Measurements from ENCODE around the gene GPBAR1.
"Not testable (repeated sequence)": the region's sequence is repeated elsewhere in the genome, so short reads cannot be mapped to it uniquely, and the experiment has no call there.

GPBAR1 gene

DNA sequence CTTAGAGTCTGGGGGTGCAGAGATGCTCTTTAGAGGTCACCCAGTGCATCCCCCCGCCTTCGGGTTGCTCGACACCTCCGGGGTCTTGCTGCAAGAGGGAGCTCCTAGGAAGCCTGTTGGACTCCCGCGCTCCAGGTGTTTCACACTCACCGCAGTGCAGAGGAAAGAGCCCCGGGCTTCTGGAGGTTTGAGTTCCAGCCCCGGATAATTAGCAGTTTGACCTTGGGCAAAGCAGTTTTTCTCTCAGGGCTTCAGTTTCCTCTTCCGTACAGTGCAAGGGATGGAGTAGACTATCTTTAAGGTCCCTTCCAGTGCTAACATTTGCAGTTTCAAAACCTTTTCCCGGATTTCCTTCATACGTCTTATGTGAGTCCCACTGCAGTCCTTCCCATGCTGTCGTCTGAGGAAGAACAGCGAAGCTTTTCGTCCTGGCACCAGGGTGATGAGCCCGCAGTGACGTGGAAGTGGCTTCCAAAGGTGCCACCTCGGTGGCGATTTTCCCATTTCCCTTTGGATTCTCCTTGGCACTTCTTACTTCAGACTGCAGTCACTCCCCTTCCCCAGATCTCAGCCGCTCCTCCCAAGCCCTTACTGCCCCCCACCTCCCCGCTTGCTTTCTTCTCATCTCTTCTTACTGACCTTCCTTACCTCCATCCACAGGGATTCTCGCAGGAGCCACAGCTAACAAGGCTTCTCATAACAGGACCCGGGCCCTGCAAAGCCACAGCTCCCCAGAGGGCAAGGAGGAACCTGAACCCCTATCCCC is 10.1 kb downstream of the GPBAR1 start:
- no peak for DNase-seq

DNA sequence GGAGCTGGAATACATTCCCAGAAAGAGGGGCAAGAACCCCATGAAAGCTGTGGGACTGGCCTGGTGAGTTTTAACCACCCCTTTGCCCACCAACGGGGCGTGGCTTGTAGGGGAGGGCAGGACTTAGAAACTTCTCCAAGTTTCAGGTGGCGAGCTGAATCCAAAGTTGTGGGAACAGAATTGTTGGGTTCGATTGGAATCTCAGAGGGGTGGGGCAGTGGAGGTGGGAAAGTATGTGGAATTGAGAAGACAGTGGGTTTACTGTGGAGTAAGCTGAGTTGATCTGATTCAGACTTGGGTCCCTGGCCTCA is 10.6 kb downstream of the GPBAR1 start:
- no peak for DNase-seq

DNA sequence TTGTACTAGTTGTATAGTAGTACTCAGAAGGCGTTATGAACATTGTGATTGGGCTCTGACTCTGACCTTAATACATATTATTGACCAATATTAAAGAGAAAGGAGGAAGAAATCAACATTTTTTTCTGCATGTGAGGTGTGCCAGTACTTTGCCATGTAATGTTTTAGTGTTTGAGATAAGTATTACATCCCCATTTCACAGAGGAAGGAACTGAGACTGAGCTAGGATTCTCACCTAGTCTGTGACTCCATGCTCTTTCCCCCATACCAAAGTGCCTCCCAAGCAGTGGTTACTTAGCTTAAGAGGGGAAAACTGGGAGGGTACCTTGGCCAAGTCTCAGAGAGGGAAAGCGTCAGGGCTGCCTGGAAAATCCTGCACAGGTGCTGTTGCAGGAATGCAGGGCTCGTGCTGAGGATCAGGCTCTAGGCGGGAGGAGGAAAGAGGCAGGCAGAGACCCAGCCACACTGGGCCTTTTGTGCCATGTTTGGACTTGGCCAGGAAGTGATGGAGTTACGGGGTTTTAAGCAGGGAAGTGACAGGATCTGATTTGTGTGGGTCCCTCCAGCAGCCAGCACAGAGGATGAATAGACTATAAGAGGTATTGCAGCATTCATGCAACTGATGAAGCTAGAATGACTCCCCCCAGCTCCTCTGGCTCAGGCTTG is 11.2 kb downstream of the GPBAR1 start:
- no peak for DNase-seq

DNA sequence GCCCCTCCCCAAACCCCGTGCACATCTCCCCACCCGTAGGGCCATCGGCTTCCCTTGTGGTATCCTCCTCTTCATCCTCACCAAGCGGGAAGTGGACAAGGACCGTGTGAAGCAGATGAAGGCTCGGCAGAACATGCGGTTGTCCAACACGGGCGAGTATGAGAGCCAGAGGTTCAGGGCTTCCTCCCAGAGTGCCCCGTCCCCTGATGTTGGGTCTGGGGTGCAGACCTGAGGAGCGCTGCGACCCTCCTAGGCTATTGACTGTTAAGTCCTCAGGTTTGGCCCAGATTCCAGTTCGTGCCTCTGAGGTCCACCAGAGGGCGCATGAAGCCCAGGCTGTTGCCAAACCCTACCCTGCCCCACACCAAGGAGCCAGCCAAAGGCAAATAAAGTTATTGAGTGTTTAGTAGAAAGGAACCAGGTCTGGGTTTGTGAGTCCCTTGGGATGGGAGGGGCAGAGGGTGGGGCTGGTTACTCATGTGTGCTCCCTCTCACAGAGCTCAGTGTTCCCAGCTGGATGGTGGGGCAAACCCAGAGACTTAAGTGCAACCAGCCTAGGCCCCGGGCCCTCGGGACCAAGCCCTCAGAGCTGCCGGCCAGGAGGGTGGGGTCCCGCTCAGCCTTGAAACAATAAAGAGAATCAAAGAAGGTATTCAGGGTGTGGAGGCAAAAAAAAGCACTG is 11.9 kb downstream of the GPBAR1 start:
- DNase-seq = peak; percentile 80

DNA sequence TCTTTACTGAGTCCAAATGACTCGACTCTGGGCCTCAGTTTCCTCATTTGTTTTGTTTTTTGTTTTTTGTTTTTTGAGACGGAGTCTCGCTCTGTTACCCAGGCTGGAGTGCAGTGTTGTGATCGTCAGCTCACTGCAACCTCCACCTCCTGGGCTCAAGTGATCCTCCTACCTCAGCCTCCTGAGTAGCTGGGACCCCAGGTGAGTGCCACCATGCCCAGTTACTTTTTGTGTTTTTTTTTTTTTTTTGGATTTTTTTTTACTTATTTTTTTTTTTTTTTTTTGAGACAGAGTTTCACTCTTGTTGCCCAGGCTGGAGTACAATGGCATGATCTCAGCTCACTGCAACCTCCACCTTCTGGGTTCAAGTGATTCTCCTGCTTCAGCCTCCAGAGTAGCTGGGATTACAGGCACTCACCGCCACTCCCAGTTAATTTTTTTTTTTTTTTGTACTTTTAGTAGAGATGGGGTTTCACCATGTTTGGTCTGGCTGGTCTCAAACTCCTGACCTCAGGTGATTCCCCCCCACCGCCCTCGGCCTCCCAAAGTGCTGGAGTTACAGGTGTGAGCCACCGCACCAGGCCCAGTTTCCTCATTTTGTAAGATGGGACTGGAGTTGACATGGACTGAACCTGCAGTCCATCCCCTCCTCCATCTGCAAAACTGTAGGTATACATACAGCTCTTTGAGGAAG is 12.5 kb downstream of the GPBAR1 start:
- not testable (repeated sequence) for DNase-seq

DNA sequence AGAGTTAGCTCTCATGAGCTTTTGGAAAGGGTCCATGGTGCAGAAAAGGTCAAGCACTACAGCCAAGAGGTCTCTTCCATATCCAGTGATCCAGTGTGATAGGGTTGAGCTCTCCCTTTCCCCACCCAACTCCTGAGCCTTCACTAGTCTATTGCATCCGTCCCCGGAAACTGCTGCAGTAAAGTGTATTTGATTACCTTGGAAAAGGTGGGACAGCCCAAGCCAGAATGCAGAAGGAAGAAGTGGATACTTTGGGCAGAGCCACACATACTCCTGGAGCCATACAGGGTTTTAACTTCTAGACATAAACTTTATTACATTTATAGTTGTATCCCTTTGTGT is 13.1 kb downstream of the GPBAR1 start:
- DNase-seq = no peak

DNA sequence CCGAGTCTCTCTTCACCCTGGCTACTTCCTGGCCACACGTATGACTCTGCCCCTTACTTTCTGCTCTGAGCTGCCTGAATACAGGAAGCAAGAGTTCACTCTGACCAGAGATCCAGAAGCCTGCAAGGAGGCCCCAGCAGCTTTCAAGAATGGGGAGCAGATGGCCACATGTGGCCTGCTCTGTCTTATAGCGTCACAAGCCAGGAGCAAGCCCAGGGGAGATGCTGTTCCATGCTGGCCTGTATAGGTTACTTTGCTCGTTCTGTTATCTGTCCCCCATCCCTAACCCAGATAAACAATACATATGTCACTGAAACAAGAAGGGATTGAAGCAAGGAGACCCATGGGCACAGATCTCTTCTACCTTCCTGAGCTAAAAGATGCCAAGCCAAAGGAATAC is 13.8 kb downstream of the GPBAR1 start:
- DNase-seq = no peak

DNA sequence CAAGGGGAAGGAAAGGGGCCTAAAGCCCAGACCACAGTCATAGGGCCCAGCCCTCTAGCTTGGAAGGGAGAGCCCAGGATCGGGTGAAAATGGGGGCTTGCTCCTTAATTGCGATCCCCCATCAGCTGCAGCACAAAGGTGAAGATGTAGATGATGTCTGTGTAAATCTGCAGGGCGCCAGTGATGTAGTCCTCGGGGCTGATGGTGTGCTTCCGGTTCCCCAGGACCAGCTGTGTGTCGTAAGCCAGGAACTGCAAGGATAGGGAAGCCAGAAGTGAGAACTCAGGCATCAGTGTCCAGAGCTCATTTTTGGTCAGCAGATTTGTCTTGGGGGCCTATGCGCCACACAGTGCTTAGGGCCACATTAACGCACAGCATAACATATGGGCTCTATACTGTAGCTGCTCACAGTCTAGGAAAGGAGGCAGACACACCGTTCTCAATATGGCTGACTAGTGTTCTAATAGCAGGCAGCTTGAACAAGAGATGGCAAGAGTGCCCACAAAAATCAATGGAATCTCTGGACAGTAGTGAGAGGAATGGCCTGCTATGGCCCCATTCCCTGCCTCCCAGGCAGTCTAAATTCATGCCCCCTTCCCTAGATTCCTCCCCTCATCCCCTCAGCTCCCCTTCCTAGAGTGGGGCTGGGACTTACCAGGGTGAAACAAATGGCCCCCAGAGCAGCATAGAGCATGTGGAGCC is 14.7 kb downstream of the GPBAR1 start:
- DNase-seq = no peak

DNA sequence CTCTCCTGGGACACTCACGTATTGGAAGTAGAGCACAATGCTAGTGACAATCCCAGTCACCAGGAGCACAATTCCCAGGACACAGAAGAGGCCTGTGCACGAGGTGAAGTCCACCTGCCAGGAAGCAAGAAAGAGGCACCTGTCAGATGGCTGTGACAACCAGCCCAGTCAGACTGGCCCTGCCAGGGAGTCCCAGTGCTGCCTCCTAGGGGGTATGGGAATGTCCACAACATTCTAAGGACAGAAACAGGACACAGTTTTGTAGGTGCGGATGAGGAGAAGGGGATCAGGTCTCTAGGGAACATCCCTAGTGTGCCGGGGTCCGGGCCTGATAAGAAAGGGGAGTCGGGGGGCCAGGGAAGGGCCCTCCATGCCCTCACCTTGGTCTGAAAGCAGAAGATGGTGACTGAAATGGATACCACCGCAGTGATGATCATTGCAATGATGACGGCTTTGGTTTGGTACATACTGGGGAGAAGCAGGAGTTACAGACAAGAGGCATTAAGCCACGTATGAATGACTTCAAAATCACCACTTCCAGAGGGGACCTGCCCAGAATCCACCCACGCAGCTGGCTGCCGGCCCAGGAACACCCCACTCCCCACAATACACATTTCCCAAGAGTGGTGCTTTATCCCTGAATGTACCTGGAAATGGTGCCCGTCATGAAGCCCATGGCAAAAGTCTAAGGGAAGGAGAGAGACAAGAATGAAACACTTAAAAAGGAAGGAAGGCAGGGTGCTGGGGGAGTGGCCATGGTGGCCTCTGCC is 16.4 kb downstream of the GPBAR1 start:
- no peak for DNase-seq

DNA sequence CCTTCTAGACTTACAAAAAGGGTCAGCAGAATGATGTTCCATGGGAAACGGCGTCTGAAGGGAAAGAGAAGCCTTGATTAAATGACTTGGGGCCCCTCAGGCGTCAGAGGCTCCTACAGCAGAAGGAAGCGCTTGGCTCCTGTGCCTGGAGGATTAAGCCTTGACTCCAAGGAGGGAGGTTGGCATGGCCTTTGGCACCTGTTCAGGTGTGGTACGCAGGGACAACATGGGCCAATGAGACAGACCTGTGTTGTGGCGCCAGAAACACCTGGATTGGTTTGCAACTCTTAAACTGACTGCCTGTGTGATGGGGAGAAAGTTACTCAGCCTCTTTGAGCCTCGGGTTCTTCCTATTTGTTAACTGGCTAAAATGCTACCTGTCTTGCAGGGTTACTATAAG is 17.1 kb downstream of the GPBAR1 start:
- DNase-seq = no peak

DNA sequence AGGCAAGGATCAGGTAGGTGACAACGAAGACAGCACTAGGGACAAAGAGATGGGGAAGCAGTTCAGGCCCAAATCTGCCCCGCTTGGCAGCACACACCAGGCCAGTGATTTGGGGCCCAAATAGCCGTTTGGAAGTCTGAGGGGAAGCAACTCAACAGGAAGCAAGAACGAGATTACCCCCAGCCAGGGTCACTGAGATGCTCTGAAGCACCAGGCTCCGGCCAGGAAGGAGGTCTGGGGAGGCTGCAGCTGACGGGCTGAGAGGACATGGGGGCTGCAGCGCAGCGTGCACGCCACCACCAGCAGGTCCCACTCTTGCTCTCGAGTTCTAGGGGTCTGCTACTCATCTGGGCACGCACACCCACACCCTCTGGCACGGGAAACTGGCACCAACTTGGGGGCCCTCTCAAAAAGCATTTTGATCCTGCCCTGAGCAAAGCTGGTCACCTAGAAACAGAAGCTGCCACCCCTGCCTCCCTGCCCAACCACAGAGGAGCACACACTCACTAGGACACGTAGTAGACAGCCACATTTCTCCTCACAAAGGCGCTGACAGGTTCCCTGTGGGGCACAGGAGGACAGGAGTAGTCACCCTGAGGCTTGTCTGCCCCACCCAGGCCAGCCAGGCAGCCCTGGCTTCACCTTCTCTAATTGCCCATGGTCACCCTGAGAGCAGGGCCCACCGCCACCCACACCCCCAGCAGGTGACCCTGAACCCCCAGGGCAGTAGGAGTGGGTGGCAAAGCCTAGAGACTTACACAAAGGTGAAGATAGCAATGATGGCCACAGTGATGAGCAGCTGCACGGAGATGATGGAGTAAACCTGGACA is 17.9 kb downstream of the GPBAR1 start:
- no peak for DNase-seq

DNA sequence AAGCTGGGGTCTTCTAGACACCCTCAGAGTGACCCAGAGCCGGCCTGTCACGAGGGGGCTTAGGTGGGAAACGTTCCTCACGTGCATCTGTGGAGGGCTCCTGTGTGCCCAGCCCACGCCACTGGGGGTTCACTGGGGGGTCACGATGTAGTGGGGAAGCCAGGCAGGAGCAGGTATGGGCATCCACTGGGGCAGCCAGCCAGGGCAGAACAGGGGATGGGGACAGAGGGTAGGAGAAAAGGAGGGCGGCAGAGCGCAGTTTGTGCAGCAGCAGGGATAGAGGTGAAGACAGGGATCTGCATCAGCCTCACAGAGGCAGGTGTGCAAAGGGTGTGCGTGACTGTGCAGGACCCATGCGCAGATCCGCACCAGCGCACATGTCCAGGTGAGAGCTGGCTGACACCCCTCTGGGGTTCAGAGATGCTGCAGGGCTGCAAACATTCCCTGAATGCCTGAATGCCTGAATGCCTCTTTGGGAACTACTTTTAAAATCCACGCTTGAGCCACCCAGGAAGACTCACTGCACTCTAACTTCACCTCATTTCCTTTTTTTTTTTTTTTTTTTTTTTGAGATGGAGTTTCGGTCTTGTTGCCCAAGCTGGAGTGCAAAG is 19.6 kb downstream of the GPBAR1 start:
- no peak for DNase-seq

DNA sequence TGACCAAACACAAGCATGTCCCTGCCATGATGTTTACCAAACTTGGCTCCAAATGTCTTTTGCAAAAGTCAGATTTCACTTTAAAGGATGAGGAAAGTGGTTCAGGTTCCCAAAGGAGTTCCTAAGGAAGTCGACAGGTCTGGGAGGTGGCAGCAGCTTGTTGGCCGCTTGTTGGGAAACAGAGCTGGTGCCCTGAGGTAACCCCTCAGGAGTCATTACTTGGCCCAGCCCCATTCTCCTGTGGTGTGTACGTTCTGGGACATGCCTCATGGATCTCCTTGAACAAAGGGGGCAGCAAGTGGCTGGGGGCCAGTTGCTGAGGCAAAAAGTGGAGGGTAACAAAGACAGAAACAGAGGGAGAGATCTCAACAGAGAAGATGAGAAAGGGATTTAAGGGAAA is 20.6 kb downstream of the GPBAR1 start:
- DNase-seq = no peak

DNA sequence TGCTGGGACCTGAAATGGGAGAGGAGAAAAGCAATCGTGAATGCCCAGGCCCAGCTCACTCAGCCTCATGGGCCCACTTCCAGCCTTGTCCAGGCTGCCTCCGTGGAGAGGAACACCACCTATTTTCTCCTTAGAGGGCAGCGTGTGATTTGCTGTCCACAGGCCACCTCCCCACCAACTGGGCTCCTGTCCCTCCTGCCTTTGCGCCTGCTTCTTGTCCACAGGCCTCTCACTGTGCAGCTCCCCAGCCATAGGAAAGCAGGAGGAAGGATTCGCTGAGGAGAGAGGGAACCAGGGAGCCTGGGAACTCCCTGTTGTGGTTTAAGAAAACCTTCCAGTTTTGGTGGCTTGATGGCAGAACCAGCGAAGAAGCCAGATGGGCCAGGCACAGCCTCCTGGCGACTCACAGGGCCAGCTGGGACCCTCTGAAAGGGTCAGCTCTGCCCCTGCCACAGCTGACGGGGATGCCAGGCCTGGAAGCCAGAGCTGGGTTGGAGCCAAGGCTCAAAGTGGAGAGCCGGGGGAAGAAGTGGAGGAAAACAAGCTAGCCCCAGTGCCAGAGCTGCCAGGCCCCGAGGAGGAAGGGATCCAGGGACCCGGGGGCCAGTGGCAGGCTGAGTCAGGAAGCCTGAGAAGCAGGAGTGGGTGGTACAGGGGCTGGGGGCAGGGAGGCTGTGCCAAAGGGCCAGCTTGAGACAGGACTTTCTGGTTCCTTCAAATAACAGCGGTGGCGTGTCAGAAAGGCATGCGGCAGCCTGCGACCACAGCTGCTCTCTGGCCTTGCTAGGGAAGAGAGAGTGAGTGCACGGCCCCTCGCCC is 21.6 kb downstream of the GPBAR1 start:
- DNase-seq = no peak

DNA sequence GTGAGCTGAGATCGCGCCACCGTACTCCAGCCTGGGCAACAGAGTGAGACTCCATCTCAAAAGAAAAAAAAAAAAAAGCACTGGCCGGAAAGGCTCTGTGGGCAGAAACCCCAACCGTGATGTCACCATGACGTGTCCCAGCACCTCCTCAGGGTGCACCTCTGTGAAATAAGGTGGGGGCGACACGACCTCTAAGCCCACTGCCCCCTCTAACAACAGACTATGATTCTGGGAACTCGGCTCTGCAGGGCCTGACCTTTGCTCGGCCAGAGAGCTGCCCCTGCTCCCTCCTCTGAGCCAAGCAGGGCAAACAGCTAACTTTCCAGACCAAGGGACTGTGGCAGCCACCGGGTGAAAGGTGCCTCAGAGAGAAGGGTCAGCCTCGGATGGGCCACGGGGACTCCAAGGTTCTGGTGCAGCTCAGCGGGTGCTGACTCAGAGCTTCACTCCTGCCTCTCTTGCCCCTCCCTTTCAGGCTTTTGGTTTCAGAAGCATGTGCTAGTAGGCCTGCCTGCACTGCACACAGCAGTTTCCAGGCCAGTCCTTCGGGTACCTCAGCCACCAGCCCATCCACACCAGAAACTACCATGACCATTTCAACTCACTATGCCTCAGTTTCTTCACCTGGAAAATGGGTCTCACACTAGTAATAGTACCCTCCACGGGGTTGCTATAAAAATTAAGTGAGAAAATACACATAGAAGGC is 23.4 kb downstream of the GPBAR1 start:
- DNase-seq = peak; percentile 54

DNA sequence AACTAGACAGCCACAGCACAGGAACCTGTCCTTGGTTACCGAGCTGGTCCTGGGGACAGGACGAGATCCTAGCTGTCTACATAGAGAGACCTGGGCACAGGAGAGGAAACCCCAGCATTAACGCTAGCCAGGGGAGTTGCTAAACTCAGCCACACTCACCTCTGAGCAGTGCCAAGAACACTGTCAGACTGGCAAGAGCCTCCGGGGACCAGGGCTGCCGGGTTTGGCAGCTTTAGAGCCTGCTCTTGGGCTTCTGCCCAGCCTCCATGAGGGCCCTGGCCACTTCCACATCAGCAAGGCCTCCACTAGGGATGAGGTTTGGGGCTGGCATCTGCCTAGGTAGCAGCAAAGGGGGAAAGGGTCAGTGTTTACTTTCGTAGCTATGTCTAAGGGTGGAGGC is 24.8 kb downstream of the GPBAR1 start:
- no peak for DNase-seq

DNA sequence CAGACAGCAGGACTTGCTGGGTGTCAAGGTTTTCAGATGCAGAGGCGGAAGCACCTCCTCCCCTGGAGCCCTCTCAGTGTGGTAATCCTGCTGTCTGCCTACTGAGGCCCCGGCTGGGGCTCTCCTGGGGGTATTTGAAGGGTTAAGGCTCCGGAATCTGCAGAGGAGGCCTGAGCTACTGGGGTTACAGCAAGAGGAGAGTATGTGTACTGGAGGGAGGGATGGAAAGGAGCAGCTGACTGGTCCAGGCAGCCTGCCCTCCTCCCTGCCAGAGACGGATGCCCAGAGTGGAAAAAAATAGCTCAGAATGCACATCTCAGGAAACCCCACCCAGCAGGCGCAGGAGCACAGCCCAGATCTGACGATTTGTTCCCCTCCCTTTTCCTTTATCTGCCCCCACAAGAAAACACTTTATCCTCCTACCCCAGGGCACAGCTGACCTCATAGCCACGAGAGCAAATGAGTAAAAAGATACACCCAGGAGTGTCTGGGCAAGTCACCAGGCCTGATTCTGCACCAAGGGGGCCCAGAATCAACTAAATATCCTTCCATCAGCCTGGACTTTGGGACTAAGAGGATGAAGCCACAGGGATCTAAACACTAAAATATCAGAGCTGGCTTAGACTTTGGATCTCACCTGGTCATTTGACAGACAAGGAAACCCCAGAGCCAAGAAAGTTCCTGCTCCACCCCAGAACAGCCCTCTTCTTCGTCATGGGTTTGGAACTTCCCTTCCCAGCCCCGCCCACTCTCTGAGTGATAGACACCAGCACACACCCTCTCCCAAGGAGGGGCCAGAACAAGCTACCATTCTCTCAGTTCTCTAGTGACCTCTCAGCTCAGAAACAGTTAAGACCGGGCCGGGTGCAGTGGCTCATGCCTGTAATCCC is 26.0 kb downstream of the GPBAR1 start:
- peak; percentile 77 for DNase-seq

DNA sequence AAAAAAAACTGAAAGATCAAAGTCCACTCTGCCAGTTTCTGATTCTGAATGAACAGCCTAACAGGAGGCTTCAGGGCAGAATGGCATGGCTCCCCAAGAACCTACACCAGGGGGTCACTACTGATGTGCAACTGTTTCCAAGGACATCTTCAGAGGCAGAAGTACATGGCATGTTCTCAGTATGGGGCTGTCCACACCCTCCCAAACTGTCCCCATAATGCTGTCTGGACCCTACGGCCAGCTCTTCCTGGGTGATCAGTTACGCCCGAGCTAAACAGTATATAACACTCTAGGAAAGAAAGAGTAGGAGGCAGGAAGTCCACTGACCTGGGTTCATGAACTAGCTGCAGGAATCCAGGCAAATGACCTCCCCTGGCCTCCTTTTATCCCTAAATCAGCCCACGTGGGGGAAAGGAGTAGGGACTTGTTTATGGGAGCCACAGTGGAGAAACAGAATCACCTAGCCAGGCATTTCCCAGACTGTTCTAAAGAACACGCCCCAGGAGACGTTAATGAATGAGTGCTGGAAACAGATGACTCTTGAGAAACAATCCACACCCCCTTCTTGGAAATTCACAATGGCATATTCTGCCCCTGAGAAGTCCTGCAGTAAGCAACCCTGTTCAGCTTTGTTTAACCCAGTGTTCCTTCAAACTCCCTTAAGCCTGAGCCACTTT is 29.0 kb downstream of the GPBAR1 start:
- no peak for DNase-seq
